Measurements from ENCODE around the gene MTUS2. TPM values are rescaled to one million over a fixed set of nuclear protein-coding genes. Genes with fewer than 3 reads are reported as not detected.
A peak's percentile ranks its signal among the peaks of the same experiment; 100 is the strongest.

The MTUS2 gene
- total RNA-seq, 2 donors from 2014 or later, result not detected

DNA sequence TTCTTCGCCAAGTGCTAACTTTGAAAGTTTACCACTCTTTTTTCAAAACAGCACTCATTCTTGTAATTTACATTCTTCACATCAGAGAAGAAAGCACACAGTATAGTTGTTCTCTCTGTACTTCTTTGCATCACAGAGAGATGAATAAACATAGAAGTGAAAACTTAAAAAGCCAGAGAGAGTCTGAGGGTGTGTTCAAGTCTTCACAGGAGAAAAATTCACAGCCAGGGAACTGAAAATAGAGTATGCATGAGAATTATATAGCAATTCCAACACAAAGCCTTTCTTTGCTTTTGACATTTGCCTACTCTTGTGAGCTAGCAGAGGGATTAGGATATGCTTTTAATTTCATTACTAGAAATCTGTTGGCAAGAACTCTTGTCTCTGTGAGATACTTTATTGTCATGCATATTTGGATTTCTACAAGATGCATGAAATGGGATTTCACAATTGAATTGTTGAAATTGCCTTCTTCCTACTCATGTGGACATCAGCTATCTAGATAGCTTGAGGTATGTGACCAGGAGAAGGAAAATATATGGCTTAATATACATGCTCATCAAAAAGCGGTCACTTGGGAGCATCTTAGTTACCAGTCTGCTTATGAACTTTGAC, 609.3 kb downstream of the MTUS2 start:
- ATAC-seq (no peak), DNase-seq (ENCODE audit: low spot score in 2 of 2) (no peak)
- Mint-ChIP-seq H3K9me3 (no peaks in the 10 kb centered on the region), H3K27ac (no peak overlapping the region), H3K36me3 (no peaks in the 10 kb centered on the region)

- ATAC-seq (no peak), DNase-seq (ENCODE audit: low spot score in 2 of 2) (no peak)
- Mint-ChIP-seq H3K27ac (peak overlapping the region in 1 of 2 donors; percentile 13), H3K9me3 (no peaks in the 10 kb centered on the region), H3K36me3 (no peaks in the 10 kb centered on the region)
Measured at GRCh38 chr13:29434217-29434945, 614.2 kb downstream of the MTUS2 start.

GRCh38 chr13:29435125-29435911, 615.2 kb downstream of the MTUS2 start:
- DNase-seq (ENCODE audit: low spot score in 2 of 2) (no peak), ATAC-seq (no peak)
- Mint-ChIP-seq H3K9me3 (no peaks in the 10 kb centered on the region), H3K27ac (no peak overlapping the region), H3K36me3 (no peaks in the 10 kb centered on the region)

- no peaks in the 10 kb centered on the region for H3K36me3 Mint-ChIP-seq
- H3K27ac Mint-ChIP-seq, result no peak overlapping the region
- DNase-seq (ENCODE audit: low spot score in 2 of 2), result no peak
- no peak for ATAC-seq
- no peaks in the 10 kb centered on the region for H3K9me3 Mint-ChIP-seq
Measured at GRCh38 chr13:29436291-29436690, 616.2 kb downstream of the MTUS2 start.

GRCh38 chr13:29436721-29437280, 616.7 kb downstream of the MTUS2 start:
- Mint-ChIP-seq H3K9me3 (no peaks in the 10 kb centered on the region), H3K27ac (no peak overlapping the region), H3K36me3 (no peaks in the 10 kb centered on the region)
- no peak for DNase-seq (ENCODE audit: low spot score in 2 of 2)
- ATAC-seq, result no peak

DNA sequence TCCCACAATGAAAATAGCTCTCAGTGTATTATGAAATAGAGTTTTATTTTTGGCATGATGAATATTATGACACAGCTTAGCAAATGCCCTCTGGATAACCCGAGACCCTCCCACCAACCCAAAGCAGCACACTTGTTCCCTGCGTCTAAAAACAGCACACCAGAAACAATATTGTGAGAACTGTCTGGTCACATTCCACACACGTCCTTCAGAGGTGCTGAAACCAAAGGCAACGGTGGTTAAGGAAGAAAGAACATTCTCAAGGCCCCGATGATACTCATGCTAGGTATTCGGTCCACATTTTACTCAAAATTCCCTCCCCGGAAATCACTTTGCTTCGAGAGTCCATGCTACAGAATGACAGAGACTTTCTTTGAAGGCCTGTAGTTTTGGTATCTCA, 618.6 kb downstream of the MTUS2 start:
- no peak overlapping the region for H3K27ac Mint-ChIP-seq
- no peak for DNase-seq (ENCODE audit: low spot score in 2 of 2)
- ATAC-seq, result no peak
- no peaks in the 10 kb centered on the region for H3K9me3 Mint-ChIP-seq
- no peaks in the 10 kb centered on the region for H3K36me3 Mint-ChIP-seq

- ATAC-seq, result no peak
- Mint-ChIP-seq H3K36me3 (no peaks in the 10 kb centered on the region), H3K9me3 (no peaks in the 10 kb centered on the region), H3K27ac (no peak overlapping the region)
- DNase-seq (ENCODE audit: low spot score in 2 of 2), result no peak
Measured at GRCh38 chr13:29439601-29440388, 619.7 kb downstream of the MTUS2 start.

DNA sequence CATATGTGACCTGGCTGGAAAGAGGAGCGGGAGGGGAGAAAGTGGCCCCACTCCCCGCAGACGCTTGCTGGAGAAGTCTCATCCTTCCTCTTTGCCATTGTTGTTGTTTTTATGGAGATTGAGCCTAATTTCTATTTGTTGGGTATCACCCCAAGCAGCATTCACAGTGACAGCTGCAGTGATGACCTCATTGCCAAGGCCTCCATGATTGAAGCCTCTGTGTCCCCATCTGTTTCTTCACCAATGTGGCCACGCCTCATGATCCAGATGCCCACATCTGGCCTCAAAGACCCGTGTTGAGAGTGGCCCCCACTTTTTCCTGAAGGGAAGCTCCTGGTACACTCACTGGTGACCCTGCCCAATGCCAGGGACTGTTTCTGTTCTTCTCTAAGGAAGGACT, 621.2 kb downstream of the MTUS2 start:
- ATAC-seq, result no peak
- Mint-ChIP-seq H3K36me3 (no peaks in the 10 kb centered on the region), H3K9me3 (no peaks in the 10 kb centered on the region), H3K27ac (no peak overlapping the region)
- DNase-seq (ENCODE audit: low spot score in 2 of 2), result no peak

- H3K9me3 Mint-ChIP-seq, result no peaks in the 10 kb centered on the region
- H3K27ac Mint-ChIP-seq, result no peak overlapping the region
- H3K36me3 Mint-ChIP-seq, result no peaks in the 10 kb centered on the region
- DNase-seq (ENCODE audit: low spot score in 2 of 2) (no peak), ATAC-seq (no peak)
Measured at GRCh38 chr13:29446016-29446415, 625.9 kb downstream of the MTUS2 start.

GRCh38 chr13:29448174-29448573, 628.0 kb downstream of the MTUS2 start:
- Mint-ChIP-seq H3K27ac (no peak overlapping the region), H3K36me3 (no peaks in the 10 kb centered on the region), H3K9me3 (no peaks in the 10 kb centered on the region)
- ATAC-seq (no peak), DNase-seq (ENCODE audit: low spot score in 2 of 2) (no peak)

- no peak for ATAC-seq
- Mint-ChIP-seq H3K27ac (no peak overlapping the region), H3K9me3 (no peaks in the 10 kb centered on the region), H3K36me3 (no peaks in the 10 kb centered on the region)
- no peak for DNase-seq (ENCODE audit: low spot score in 2 of 2)
Measured at GRCh38 chr13:29449726-29450125, 629.6 kb downstream of the MTUS2 start.

GRCh38 chr13:29451976-29452375, 631.8 kb downstream of the MTUS2 start:
- H3K9me3 Mint-ChIP-seq, result no peaks in the 10 kb centered on the region
- no peak overlapping the region for H3K27ac Mint-ChIP-seq
- no peaks in the 10 kb centered on the region for H3K36me3 Mint-ChIP-seq
- DNase-seq (ENCODE audit: low spot score in 2 of 2), result no peak
- no peak for ATAC-seq

GRCh38 chr13:29452773-29453616, 632.9 kb downstream of the MTUS2 start:
- no peak for DNase-seq (ENCODE audit: low spot score in 2 of 2)
- no peaks in the 10 kb centered on the region for H3K9me3 Mint-ChIP-seq
- H3K36me3 Mint-ChIP-seq, result no peaks in the 10 kb centered on the region
- no peak overlapping the region for H3K27ac Mint-ChIP-seq
- ATAC-seq, result no peak

DNA sequence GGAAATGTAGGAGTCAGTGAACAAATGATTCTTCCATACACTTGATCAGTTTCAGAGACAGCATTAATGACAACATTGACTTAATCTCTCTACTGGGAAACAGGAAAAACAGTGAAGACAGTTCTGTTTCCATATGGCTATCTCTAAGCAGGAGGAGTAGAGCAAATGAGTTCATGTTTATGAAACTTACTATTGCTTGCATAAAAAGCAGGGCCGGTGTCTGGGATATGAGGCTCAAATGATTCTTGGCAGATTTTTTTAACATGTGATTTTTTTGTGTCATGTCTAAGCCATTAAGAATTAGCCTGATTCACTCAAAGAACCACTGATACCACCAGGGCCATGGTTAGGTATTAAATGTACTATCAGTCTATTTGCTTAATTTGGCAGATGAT, 633.5 kb downstream of the MTUS2 start:
- no peak for DNase-seq (ENCODE audit: low spot score in 2 of 2)

DNA sequence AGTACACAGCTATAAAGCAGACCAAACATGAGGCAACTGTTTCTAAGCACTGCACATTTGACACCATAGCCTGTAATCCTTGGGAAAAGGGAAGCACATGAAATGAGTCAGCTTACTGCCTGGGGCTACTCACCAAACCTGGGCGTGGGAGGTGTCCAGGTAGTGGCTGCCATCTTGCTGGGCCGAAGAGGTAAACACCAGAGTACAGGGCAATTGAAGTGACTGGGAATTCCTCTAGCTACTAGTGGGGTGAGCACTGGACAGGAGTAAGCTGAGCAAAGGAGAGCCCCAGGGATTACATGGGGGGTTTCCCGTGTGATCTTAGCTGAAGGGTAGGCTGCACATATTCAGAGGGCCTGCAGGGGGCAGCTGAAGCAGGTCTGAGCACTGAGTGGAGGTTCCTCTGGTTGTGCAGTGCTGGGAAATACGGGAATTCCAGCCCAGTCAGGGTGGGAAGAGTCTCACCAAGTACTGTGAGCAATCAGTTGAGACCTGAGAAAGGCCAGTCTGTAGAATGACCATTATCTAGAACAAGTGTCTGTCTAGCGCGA, 634.9 kb downstream of the MTUS2 start:
- Mint-ChIP-seq H3K9me3 (no peaks in the 10 kb centered on the region), H3K27ac (no peak overlapping the region), H3K36me3 (no peaks in the 10 kb centered on the region)
- ATAC-seq (no peak), DNase-seq (ENCODE audit: low spot score in 2 of 2) (no peak)

More for the DNA sequence above, 633.5 kb downstream of the MTUS2 start:
- ATAC-seq, result no peak
- Mint-ChIP-seq H3K27ac (no peak overlapping the region), H3K36me3 (no peaks in the 10 kb centered on the region), H3K9me3 (no peaks in the 10 kb centered on the region)

GRCh38 chr13:29456419-29456818, 636.3 kb downstream of the MTUS2 start:
- no peaks in the 10 kb centered on the region for H3K9me3 Mint-ChIP-seq
- DNase-seq (ENCODE audit: low spot score in 2 of 2) (no peak), ATAC-seq (no peak)
- H3K36me3 Mint-ChIP-seq, result no peaks in the 10 kb centered on the region
- no peak overlapping the region for H3K27ac Mint-ChIP-seq
